SK-N-SH treated with all-trans-retinoic acid at 6 μM for 48 hours (cell line): Measurements from ENCODE around the gene SOX8.

Experiments used
- ATAC-seq: fragments of 200-7000 bp; cut with Tn5 transposase; 3 replicates; pipeline ENCODE4 v1.9.1; 2020; ENCODE audit warnings: mild to moderate bottlenecking, moderate library complexity
- ARNTL ChIP-seq: fragments of 450-650 bp; formaldehyde crosslinking; IDR thresholded peaks from 2 replicates; pipeline ENCODE4 v1.5.0; 2020; ENCODE audit warnings: low read depth, mild to moderate bottlenecking, moderate library complexity, borderline replicate concordance
- BACH2 ChIP-seq: fragments of 250-450 bp; sonication (Bioruptor Pico); IDR thresholded peaks from 2 replicates; pipeline ENCODE4 v1.9.0; 2021; ENCODE audit warnings: mild to moderate bottlenecking, borderline replicate concordance
- CREB5 ChIP-seq: fragments of 250-450 bp; sonication (Bioruptor Pico); IDR thresholded peaks from 2 replicates; pipeline ENCODE4 v1.5.1; 2020; ENCODE audit warnings: low read depth, mild to moderate bottlenecking, moderate library complexity
- CSDC2 ChIP-seq: fragments of 250-450 bp; sonication (Bioruptor Pico); IDR thresholded peaks from 2 replicates; pipeline ENCODE4 v1.5.0; 2020; ENCODE audit warnings: mild to moderate bottlenecking, moderate library complexity
- CSRNP3 ChIP-seq: fragments of 250-450 bp; sonication (Bioruptor Pico); IDR thresholded peaks from 2 replicates; pipeline ENCODE4 v1.5.1; 2021; ENCODE audit warnings: mild to moderate bottlenecking, moderate library complexity
- ESRRG ChIP-seq: fragments of 250-450 bp; sonication (Bioruptor Pico); IDR thresholded peaks from 2 replicates; pipeline ENCODE4 v1.6.1; 2021; ENCODE audit warnings: mild to moderate bottlenecking
- GLIS3 ChIP-seq: fragments of 250-450 bp; sonication (Bioruptor Pico); IDR thresholded peaks from 2 replicates; pipeline ENCODE4 v1.5.0; 2020; ENCODE audit warnings: mild to moderate bottlenecking, moderate library complexity
- ISL1 ChIP-seq: fragments of 250-450 bp; sonication (Bioruptor Pico); IDR thresholded peaks from 2 replicates; pipeline ENCODE4 v2.1.2; 2022; ENCODE audit warnings: mild to moderate bottlenecking, moderate library complexity
- PATZ1 ChIP-seq: fragments of 250-450 bp; sonication (Bioruptor Pico); IDR thresholded peaks from 2 replicates; pipeline ENCODE4 v1.8.0; 2020; ENCODE audit warnings: mild to moderate bottlenecking, moderate library complexity, borderline replicate concordance
- POU6F1 ChIP-seq: fragments of 250-450 bp; sonication (Bioruptor Pico); IDR thresholded peaks from 2 replicates; pipeline ENCODE4 v1.8.0; 2021; ENCODE audit warnings: low read depth, mild to moderate bottlenecking, moderate library complexity, borderline replicate concordance
- PPARA ChIP-seq: fragments of 250-450 bp; sonication (Bioruptor Pico); IDR thresholded peaks from 2 replicates; pipeline ENCODE4 v1.5.0; 2020; ENCODE audit warnings: mild to moderate bottlenecking, borderline replicate concordance
- RARB ChIP-seq: fragments of 250-450 bp; sonication (Bioruptor Pico); IDR thresholded peaks from 2 replicates; pipeline ENCODE4 v1.8.0; 2021; ENCODE audit warnings: mild to moderate bottlenecking, moderate library complexity
- SNAI2 ChIP-seq: fragments of 250-450 bp; sonication (Bioruptor Pico); IDR thresholded peaks from 2 replicates; pipeline ENCODE4 v1.5.0; 2020; ENCODE audit warnings: mild to moderate bottlenecking, moderate library complexity
- TCF4 ChIP-seq: fragments of 250-450 bp; sonication (Bioruptor Pico); IDR thresholded peaks from 2 replicates; pipeline ENCODE4 v1.8.0; 2021; ENCODE audit warnings: mild to moderate bottlenecking, moderate library complexity, borderline replicate concordance
- TOX ChIP-seq: fragments of 250-450 bp; sonication (Bioruptor Pico); IDR thresholded peaks from 2 replicates; pipeline ENCODE4 v1.8.0; 2021; ENCODE audit warnings: mild to moderate bottlenecking, moderate library complexity, borderline replicate concordance
- TSHZ2 ChIP-seq: fragments of 250-450 bp; sonication (Bioruptor Pico); IDR thresholded peaks from 2 replicates; pipeline ENCODE4 v1.5.0; 2020; ENCODE audit warnings: mild to moderate bottlenecking, moderate library complexity
- ZC3H10 ChIP-seq: fragments of 250-450 bp; sonication (Bioruptor Pico); IDR thresholded peaks from 2 replicates; pipeline ENCODE4 v1.5.1; 2021; ENCODE audit warnings: mild to moderate bottlenecking, moderate library complexity
- ZFP3 ChIP-seq: fragments of 250-450 bp; sonication (Bioruptor Pico); IDR thresholded peaks from 2 replicates; pipeline ENCODE4 v1.5.0; 2020; ENCODE audit warnings: mild to moderate bottlenecking, moderate library complexity
- ZFP30 ChIP-seq: fragments of 450-650 bp; formaldehyde crosslinking; IDR thresholded peaks from 2 replicates; pipeline ENCODE4 v1.5.0; 2022; ENCODE audit warnings: mild to moderate bottlenecking, moderate library complexity
- ZNF565 ChIP-seq: fragments of 450-650 bp; formaldehyde crosslinking; conservative IDR thresholded peaks from 2 replicates; pipeline ENCODE4 v1.5.0; 2020; ENCODE audit warnings: low read depth, mild to moderate bottlenecking, moderate library complexity
- ZNF70 ChIP-seq: fragments of 450-650 bp; formaldehyde crosslinking; IDR thresholded peaks from 2 replicates; pipeline ENCODE4 v1.5.0; 2020; ENCODE audit warnings: mild to moderate bottlenecking, moderate library complexity
- ZNF8 ChIP-seq: fragments of 450-650 bp; formaldehyde crosslinking; IDR thresholded peaks from 2 replicates; pipeline ENCODE4 v1.5.0; 2020; ENCODE audit warnings: mild to moderate bottlenecking, moderate library complexity

SOX8 gene

GRCh38 chr16:1005286-1005685 lies 23.7 kb downstream of the SOX8 start (continued):
- TF ChIP-seq ESRRG (CRISPR knock-in tag) (no peak), TOX (no peak), ISL1 (CRISPR knock-in tag) (no peak), ZC3H10 (CRISPR knock-in tag) (no peak), BACH2 (CRISPR knock-in tag) (no peak), ZNF8 (CRISPR knock-in tag) (no peak), CREB5 (no peak), ZNF565 (CRISPR knock-in tag) (no peak)

GRCh38 chr16:1006781-1007180 lies 25.2 kb downstream of the SOX8 start:
- no peak for ATAC-seq
- TF ChIP-seq ISL1 (CRISPR knock-in tag) (no peak), PATZ1 (CRISPR knock-in tag) (no peak), ZFP30 (CRISPR knock-in tag) (no peak), ZNF565 (CRISPR knock-in tag) (no peak), GLIS3 (no peak), BACH2 (CRISPR knock-in tag) (no peak), PPARA (CRISPR knock-in tag) (no peak), ZNF70 (CRISPR knock-in tag) (no peak), CREB5 (no peak), ZFP3 (no peak), TOX (no peak), ZNF8 (CRISPR knock-in tag) (no peak), CSRNP3 (CRISPR knock-in tag) (no peak), TCF4 (CRISPR knock-in tag) (no peak)

- TF ChIP-seq GLIS3 (no peak), TCF4 (CRISPR knock-in tag) (no peak), CSRNP3 (CRISPR knock-in tag) (no peak), TSHZ2 (no peak), ZFP30 (CRISPR knock-in tag) (no peak), ZFP3 (no peak), CSDC2 (no peak), CREB5 (no peak), POU6F1 (CRISPR knock-in tag) (no peak), ESRRG (CRISPR knock-in tag) (no peak), ISL1 (CRISPR knock-in tag) (no peak), BACH2 (CRISPR knock-in tag) (no peak), ARNTL (CRISPR knock-in tag) (no peak), ZNF565 (CRISPR knock-in tag) (no peak), RARB (CRISPR knock-in tag) (no peak), SNAI2 (CRISPR knock-in tag) (no peak), ZNF8 (CRISPR knock-in tag) (no peak), ZC3H10 (CRISPR knock-in tag) (no peak)
These were observed 25.8 kb downstream of the SOX8 start for GRCh38 chr16:1007284-1007850.

More at GRCh38 chr16:1007284-1007850, 25.8 kb downstream of the SOX8 start:
- ATAC-seq: no peak
